ENCODE measurements around the gene VPS37C.

- TF ChIP-seq, protein P1, sequence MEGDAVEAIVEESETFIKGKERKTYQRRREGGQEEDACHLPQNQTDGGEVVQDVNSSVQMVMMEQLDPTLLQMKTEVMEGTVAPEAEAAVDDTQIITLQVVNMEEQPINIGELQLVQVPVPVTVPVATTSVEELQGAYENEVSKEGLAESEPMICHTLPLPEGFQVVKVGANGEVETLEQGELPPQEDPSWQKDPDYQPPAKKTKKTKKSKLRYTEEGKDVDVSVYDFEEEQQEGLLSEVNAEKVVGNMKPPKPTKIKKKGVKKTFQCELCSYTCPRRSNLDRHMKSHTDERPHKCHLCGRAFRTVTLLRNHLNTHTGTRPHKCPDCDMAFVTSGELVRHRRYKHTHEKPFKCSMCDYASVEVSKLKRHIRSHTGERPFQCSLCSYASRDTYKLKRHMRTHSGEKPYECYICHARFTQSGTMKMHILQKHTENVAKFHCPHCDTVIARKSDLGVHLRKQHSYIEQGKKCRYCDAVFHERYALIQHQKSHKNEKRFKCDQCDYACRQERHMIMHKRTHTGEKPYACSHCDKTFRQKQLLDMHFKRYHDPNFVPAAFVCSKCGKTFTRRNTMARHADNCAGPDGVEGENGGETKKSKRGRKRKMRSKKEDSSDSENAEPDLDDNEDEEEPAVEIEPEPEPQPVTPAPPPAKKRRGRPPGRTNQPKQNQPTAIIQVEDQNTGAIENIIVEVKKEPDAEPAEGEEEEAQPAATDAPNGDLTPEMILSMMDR (IDR thresholded peaks at IDR 0.05): no peak
- no peak for TF ChIP-seq EP300 (IDR thresholded peaks at IDR 0.05)
Measured at GRCh38 chr11:61160487-61161189, 588 bp downstream of the VPS37C start.

All from ovary (tissue), 3 donors.